ENCODE data around the gene CRYGC. TPM values are rescaled to one million over a fixed set of nuclear protein-coding genes. Genes with fewer than 3 reads are reported as not detected.

Gene CRYGC
- total RNA-seq, 4 donors from 2014 or later = not detected

DNA sequence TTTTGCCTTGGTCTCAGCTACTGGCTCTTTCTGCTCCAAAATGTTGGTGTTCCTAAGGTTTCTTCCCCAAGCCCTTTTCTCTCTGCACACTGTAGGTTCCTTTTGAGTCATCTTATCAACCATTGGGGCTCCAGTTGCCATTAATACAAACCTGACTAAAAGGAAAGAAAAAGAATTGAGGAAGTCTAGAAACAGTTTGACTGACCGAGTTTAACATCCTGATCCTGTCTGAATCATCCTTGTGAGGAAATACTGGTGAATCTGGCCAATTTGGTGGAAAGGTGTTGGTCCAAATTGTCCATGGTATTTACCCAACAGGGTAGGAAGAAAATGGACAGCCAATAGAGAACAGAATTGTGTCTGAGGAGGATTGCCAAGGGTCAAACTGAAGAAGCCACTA is 43.6 kb downstream of the CRYGC start:
- Histone ChIP-seq H3K27ac (no peak overlapping the region), H3K4me1 (no peaks in the 10 kb centered on the region), H3K36me3 (no peaks in the 10 kb centered on the region), H3K9me3 (no peaks in the 10 kb centered on the region), H3K4me3 (no peak overlapping the region), H3K27me3 (no peaks in the 10 kb centered on the region)
- intact Hi-C loops (cut with DNase I; ENCODE audit: low total_unique reads) = no loop called here
- TF ChIP-seq POLR2A (IDR thresholded peaks at IDR 0.05) = no peak
- TF ChIP-seq, protein P1, sequence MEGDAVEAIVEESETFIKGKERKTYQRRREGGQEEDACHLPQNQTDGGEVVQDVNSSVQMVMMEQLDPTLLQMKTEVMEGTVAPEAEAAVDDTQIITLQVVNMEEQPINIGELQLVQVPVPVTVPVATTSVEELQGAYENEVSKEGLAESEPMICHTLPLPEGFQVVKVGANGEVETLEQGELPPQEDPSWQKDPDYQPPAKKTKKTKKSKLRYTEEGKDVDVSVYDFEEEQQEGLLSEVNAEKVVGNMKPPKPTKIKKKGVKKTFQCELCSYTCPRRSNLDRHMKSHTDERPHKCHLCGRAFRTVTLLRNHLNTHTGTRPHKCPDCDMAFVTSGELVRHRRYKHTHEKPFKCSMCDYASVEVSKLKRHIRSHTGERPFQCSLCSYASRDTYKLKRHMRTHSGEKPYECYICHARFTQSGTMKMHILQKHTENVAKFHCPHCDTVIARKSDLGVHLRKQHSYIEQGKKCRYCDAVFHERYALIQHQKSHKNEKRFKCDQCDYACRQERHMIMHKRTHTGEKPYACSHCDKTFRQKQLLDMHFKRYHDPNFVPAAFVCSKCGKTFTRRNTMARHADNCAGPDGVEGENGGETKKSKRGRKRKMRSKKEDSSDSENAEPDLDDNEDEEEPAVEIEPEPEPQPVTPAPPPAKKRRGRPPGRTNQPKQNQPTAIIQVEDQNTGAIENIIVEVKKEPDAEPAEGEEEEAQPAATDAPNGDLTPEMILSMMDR (IDR thresholded peaks at IDR 0.05 in 4 of 5, conservative IDR thresholded peaks at IDR 0.05 in 1 of 5) = no peak
- no peak for ATAC-seq
- no peak for DNase-seq
- in situ Hi-C loops (cut with MboI; ENCODE audit: low sequenced_read_pairs in 4 of 4) = no loop called here

DNA sequence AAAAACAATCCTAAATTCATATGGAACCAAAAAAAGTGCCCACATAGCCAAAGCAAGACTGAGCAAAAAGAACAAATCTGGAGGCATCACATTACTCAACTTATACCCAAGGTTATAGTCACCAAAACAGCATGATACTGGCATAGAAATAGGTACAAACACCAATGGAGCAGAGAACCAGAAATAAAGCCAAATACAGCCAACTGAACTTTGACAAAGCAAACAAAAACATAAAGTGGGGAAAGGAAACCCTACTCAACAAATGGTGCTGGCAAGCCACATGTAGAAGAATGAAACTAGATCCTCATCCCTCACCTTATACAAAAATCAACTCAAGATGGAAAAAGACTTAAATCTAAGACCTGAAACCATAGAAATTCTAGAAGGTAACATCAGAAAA is 45.8 kb downstream of the CRYGC start:
- no peaks in the 10 kb centered on the region for H3K27me3 ChIP-seq
- no peaks in the 10 kb centered on the region for H3K36me3 ChIP-seq
- ATAC-seq (no peak), DNase-seq (no peak)
- H3K27ac ChIP-seq = no peak overlapping the region
- no peaks in the 10 kb centered on the region for H3K9me3 ChIP-seq
- H3K4me1 ChIP-seq = no peaks in the 10 kb centered on the region
- no peak overlapping the region for H3K4me3 ChIP-seq
- intact Hi-C loops (cut with DNase I; ENCODE audit: low total_unique reads) (no loop called here), in situ Hi-C loops (cut with MboI; ENCODE audit: low sequenced_read_pairs in 4 of 4) (no loop called here)
- TF ChIP-seq POLR2A (IDR thresholded peaks at IDR 0.05) = no peak
- TF ChIP-seq, protein P1 (IDR thresholded peaks at IDR 0.05 in 4 of 5, conservative IDR thresholded peaks at IDR 0.05 in 1 of 5) = no peak

Other genes starting within 250 kb of the CRYGC start
- gene PLEKHM3, start 104.3 kb downstream of the CRYGC start, total RNA-seq = 1 to 10 TPM; 5.6 to 8.8 (median 6.8) TPM
- gene CRYGD, start 5.3 kb downstream of the CRYGC start, total RNA-seq = not detected
- not detected for gene CRYGB, start 16.3 kb upstream of the CRYGC start, total RNA-seq
- not detected for gene CRYGA, start 33.8 kb upstream of the CRYGC start, total RNA-seq
- gene C2orf80, start 60.2 kb upstream of the CRYGC start, total RNA-seq = not detected
- gene IDH1, start 125.2 kb upstream of the CRYGC start, total RNA-seq = 10 to 100 TPM; 11.2 to 39.0 (median 15.0) TPM
- gene PIKFYVE, start 136.4 kb upstream of the CRYGC start, total RNA-seq = 10 to 100 TPM; 14.0 to 23.9 (median 17.9) TPM

All from gastrocnemius medialis (tissue), 4 donors.